DND-41 (cell line): ENCODE results near the gene MERTK.

Experiments used
- ATAC-seq: fragments of 200-7000 bp; cut with Tn5 transposase; 3 replicates; pipeline ENCODE4 v1.9.1; 2021; ENCODE audit warnings: low read depth; ENCODE audit not compliant: insufficient read depth
- DNase-seq: peaks from one replicate; pipeline ENCODE4 v3.0.0-alpha.2; 2020
- H2AFZ ChIP-seq: 2 replicates; pipeline ENCODE4 v1.6.0; 2012; ENCODE audit warnings: low read depth, low read length
- H3K27ac ChIP-seq: 2 replicates; pipeline ENCODE4 v1.5.1; 2012; ENCODE audit warnings: low read length, inconsistent platforms
- H3K27me3 ChIP-seq: fragments of 200-600 bp; sonication (generic); 2 replicates; pipeline ENCODE4 v1.6.0; 2012; ENCODE audit warnings: low read length, mild to moderate bottlenecking, inconsistent platforms; ENCODE audit not compliant: insufficient read depth, poor library complexity
- H3K36me3 ChIP-seq: 2 replicates; pipeline ENCODE4 v1.5.1; 2012; ENCODE audit warnings: low read length, inconsistent platforms; ENCODE audit not compliant: insufficient read depth
- H3K4me1 ChIP-seq: 2 replicates; pipeline ENCODE4 v1.5.1; 2012; ENCODE audit warnings: mild to moderate bottlenecking, low read length; ENCODE audit not compliant: insufficient read depth
- H3K4me2 ChIP-seq: 2 replicates; pipeline ENCODE4 v1.6.0; 2012; ENCODE audit warnings: mild to moderate bottlenecking, moderate library complexity, low read length, inconsistent platforms; ENCODE audit not compliant: insufficient read depth
- H3K4me3 ChIP-seq, 2 experiments: fragments of 200-600 bp in 1 of 2; shearing (Covaris generic) in 1 of 2; 2 replicates each; pipeline ENCODE4 v1.5.1; 2012 to 2016; ENCODE audit warnings: inconsistent platforms in 2 of 2, low read length in 2 of 2, mild to moderate bottlenecking in 2 of 2, low read depth in 1 of 2, moderate library complexity in 1 of 2
- H3K79me2 ChIP-seq: 2 replicates; pipeline ENCODE4 v1.6.0; 2012; ENCODE audit warnings: low read length, inconsistent platforms; ENCODE audit not compliant: insufficient read depth
- H3K9ac ChIP-seq: 2 replicates; pipeline ENCODE4 v1.6.0; 2012; ENCODE audit warnings: low read depth, mild to moderate bottlenecking, inconsistent platforms, low read length, moderate library complexity
- H3K9me3 ChIP-seq: 2 replicates; pipeline ENCODE4 v1.5.1; 2012; ENCODE audit warnings: low read length, moderate library complexity, mild to moderate bottlenecking, inconsistent platforms; ENCODE audit not compliant: insufficient read depth, severe bottlenecking
- H4K20me1 ChIP-seq: 2 replicates; pipeline ENCODE4 v1.6.0; 2012; ENCODE audit warnings: low read length; ENCODE audit not compliant: insufficient read depth
- EZH2 ChIP-seq: IDR thresholded peaks from 3 replicates; pipeline ENCODE4 v1.6.1; 2012; ENCODE audit warnings: borderline replicate concordance, low read depth, mild to moderate bottlenecking, moderate library complexity, low read length, inconsistent platforms; ENCODE audit not compliant: severe bottlenecking
- TF ChIP-seq, protein P1 (sequence below): IDR thresholded peaks from 2 replicates; pipeline ENCODE4 v1.5.1; 2012; ENCODE audit warnings: borderline replicate concordance, low read length, moderate library complexity, mild to moderate bottlenecking; ENCODE audit not compliant: poor library complexity, severe bottlenecking; ENCODE audit errors: extremely low read depth

Gene MERTK

DNA sequence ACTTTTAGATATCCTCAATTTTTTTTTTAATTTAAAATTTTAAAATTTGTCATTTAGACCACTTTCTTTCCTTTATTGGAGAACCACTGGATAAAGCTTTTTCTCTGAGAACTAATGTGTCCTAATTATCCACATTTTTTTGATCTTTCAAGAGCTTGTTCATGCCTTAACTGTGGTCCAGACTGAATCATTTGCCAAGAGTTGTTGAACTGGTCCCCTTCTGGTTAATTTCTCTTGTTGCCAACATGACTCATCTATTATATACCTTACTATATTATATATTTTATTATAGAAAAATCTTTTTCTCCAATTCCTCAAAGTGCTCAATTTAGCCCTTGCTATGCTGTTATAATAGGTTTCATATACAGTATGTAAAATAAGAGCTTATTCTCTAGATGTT lies 103.5 kb downstream of the MERTK start:
- H3K27ac ChIP-seq = no peak overlapping the region
- H2AFZ ChIP-seq = no peak overlapping the region
- H3K36me3 ChIP-seq = no peaks in the 10 kb centered on the region
- H3K4me3 ChIP-seq = no peak overlapping the region
- H3K4me1 ChIP-seq = peaks cover 12% of the 10 kb centered on the region
- no peaks in the 10 kb centered on the region for H3K79me2 ChIP-seq
- ATAC-seq (no peak), DNase-seq (no peak)
- H4K20me1 ChIP-seq = no peaks in the 10 kb centered on the region
- H3K9me3 ChIP-seq = no peaks in the 10 kb centered on the region
- no peak overlapping the region for H3K9ac ChIP-seq
- H3K27me3 ChIP-seq = no peaks in the 10 kb centered on the region
- TF ChIP-seq, protein P1, sequence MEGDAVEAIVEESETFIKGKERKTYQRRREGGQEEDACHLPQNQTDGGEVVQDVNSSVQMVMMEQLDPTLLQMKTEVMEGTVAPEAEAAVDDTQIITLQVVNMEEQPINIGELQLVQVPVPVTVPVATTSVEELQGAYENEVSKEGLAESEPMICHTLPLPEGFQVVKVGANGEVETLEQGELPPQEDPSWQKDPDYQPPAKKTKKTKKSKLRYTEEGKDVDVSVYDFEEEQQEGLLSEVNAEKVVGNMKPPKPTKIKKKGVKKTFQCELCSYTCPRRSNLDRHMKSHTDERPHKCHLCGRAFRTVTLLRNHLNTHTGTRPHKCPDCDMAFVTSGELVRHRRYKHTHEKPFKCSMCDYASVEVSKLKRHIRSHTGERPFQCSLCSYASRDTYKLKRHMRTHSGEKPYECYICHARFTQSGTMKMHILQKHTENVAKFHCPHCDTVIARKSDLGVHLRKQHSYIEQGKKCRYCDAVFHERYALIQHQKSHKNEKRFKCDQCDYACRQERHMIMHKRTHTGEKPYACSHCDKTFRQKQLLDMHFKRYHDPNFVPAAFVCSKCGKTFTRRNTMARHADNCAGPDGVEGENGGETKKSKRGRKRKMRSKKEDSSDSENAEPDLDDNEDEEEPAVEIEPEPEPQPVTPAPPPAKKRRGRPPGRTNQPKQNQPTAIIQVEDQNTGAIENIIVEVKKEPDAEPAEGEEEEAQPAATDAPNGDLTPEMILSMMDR = no peak
- TF ChIP-seq EZH2 = no peak
- no peak overlapping the region for H3K4me2 ChIP-seq

DNA sequence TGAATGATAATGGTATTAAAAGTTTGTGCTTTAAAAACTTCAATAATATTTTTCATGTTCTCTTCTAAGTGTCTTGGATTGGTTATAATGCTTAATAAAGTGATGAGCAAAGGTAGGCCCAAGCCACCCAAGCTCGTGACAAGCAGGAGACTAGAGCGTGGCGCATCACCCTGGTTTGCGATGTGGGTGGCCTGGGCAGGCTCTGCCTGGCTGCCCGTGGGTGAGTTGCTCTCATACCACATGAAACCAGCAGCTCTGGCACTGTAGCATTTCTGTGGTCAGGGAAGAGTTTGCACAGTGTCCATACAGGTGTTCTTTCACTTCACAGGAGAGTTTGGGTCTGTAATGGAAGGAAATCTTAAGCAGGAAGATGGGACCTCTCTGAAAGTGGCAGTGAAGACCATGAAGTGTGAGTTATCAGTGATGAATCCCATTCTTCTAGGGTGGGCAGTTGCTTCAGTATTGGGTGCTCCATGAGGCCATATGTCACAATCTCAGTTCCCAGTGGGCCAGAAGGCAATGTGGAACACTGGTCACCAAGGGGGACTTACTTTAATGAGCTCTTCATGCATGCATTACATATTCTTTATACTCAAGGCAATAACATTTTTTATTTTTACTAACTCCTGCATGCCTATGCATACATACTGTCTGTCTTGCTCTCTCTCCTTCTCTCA lies 105.3 kb downstream of the MERTK start:
- ATAC-seq = no peak
- Histone ChIP-seq H3K4me3 (no peak overlapping the region), H3K4me1 (peaks cover 12% of the 10 kb centered on the region), H3K9ac (no peak overlapping the region), H2AFZ (no peak overlapping the region), H3K27me3 (no peaks in the 10 kb centered on the region), H3K27ac (no peak overlapping the region), H3K79me2 (no peaks in the 10 kb centered on the region), H3K36me3 (no peaks in the 10 kb centered on the region), H4K20me1 (no peaks in the 10 kb centered on the region), H3K4me2 (no peak overlapping the region), H3K9me3 (no peaks in the 10 kb centered on the region)
- TF ChIP-seq EZH2 = no peak
- TF ChIP-seq, protein P1 = no peak
- no peak for DNase-seq

- Histone ChIP-seq H3K79me2 (no peaks in the 10 kb centered on the region), H3K27me3 (no peaks in the 10 kb centered on the region), H2AFZ (no peak overlapping the region), H3K9me3 (no peaks in the 10 kb centered on the region), H3K9ac (no peak overlapping the region), H3K4me3 (no peak overlapping the region), H3K4me1 (peaks cover 12% of the 10 kb centered on the region), H4K20me1 (no peaks in the 10 kb centered on the region), H3K36me3 (no peaks in the 10 kb centered on the region), H3K4me2 (no peak overlapping the region), H3K27ac (no peak overlapping the region)
- ATAC-seq (no peak), DNase-seq (no peak)
- TF ChIP-seq, protein P1 = no peak
- TF ChIP-seq EZH2 = no peak
Observed at GRCh38 chr2:112004253-112004645, 105.8 kb downstream of the MERTK start.
